Left ventricle myocardium inferior (tissue), 1 donor: ENCODE measurements around the gene CPNE1. TPM values are rescaled to one million over a fixed set of nuclear protein-coding genes. Genes with fewer than 3 reads are reported as not detected.
"Not testable (repeated sequence)": the region's sequence is repeated elsewhere in the genome, so short reads cannot be mapped to it uniquely, and the experiment has no call there.

Experiments used
- DNase-seq: peaks from one replicate; pipeline ENCODE4 v3.0.0-alpha.2; 2020
- H3K27ac ChIP-seq: fragments of 200-600 bp; replicated peaks from 2 replicates; pipeline ENCODE4 v1.8.0; 2021
- H3K27me3 ChIP-seq: fragments of 200-600 bp; 2 replicates; pipeline ENCODE4 v1.8.0; 2021; ENCODE audit warnings: low read depth
- H3K36me3 ChIP-seq: fragments of 200-600 bp; 2 replicates; pipeline ENCODE4 v1.8.0; 2021
- H3K4me1 ChIP-seq: fragments of 200-600 bp; 2 replicates; pipeline ENCODE4 v1.8.0; 2021
- H3K4me3 ChIP-seq: fragments of 200-600 bp; 2 replicates; pipeline ENCODE4 v1.8.0; 2021; ENCODE audit warnings: mild to moderate bottlenecking, moderate library complexity
- H3K9me3 ChIP-seq: fragments of 200-600 bp; replicated peaks from 2 replicates; pipeline ENCODE4 v1.8.0; 2021
- CTCF ChIP-seq: fragments of 200-600 bp; IDR thresholded peaks from 2 replicates; pipeline ENCODE4 v1.8.0; 2021; ENCODE audit warnings: antibody characterized with exemption, mild to moderate bottlenecking, borderline replicate concordance
- intact Hi-C: fragments of 100-400 bp; cut with micrococcal nuclease; formaldehyde crosslinking; loops from one replicate; pipeline ENCODE4 v1.11.0; 2022
- long read RNA-seq: library from polyadenylated mRNA; unstranded; transcript quantifications from one replicate; pipeline ENCODE4 v2.0.0, GENCODE V29; 2021
- total RNA-seq: library from RNA; stranded (reverse); fragmentation: NEBNext Ultra II Directional; extraction: Animal tissue kit (Norgen Biotek cat#: 25700); gene quantifications from one replicate; pipeline ENCODE4 v1.2.1, GENCODE V29; 2021
- donor health status: DM: no; HTN: yes; CAD: no; lungs with severe emphysema.

The CPNE1 gene
- total RNA-seq = 47.3 TPM
- long read RNA-seq, transcript CPNE1-204 (16 exons, 1,928 nt) = major isoform, 19 of 38 reads
- long read RNA-seq, partial matches to known transcripts = 6 of 38 reads
- long read RNA-seq, other reads (novel, unspliced or antisense) = 13 of 38 reads

DNA sequence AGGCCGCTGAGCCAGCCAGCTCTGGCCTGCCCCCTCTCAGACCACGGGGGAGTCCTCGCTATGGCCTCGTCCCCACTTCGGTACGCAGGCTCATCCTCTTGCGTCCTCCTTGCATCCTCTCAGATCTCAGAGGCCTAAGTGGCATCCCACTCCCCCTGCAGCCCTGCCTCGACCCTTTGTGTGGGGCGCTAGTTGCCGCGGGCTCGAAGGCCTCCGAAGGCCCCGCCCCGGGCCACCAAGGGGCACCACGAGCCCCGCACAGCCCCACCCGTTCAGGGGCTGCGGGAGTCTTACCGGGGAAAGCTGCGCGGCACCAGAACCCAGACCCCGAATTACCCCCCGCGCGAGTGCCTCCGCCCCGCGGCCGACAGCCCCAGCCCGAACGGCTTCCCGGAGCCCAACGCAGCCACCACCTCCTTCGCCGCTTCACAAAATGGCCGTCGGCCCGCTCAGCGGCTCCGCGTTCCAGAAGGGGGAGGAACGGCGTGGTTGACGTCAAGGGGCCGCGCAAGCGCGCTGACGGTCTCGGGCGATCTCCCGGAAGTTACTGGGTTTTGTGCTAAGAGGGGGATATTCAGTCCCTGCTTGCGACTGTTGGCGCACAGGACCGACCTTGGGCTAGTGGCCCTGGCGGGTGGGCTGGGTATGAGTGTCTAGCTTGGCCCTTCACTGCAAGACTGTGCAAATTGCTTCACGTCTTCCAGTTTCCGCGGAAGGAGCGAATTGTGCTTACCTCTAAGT, at the start of gene CPNE1, which contains the start of gene RBM12:
Gene CPNE1 (minus strand): TSS at position 435 of the 741 bp plus-strand sequence. CDS start 31,977 bp downstream, outside the sequence.
Gene RBM12 (minus strand): TSS at position 435 of the 741 bp plus-strand sequence. CDS start 9,578 bp downstream, outside the sequence.
- H3K9me3 ChIP-seq = no peaks in the 10 kb centered on the region
- intact Hi-C loops = no loop called here
- peaks cover 15% of the 10 kb centered on the region for H3K36me3 ChIP-seq
- TF ChIP-seq CTCF = no peak
- no peaks in the 10 kb centered on the region for H3K27me3 ChIP-seq
- H3K4me3 ChIP-seq = peak within 1 kb of the TSS; percentile 86
- peak; percentile 92 for DNase-seq
- peaks cover 55% of the 10 kb centered on the region for H3K4me1 ChIP-seq
- peak within 1 kb of the TSS; percentile 97 for H3K27ac ChIP-seq

DNA sequence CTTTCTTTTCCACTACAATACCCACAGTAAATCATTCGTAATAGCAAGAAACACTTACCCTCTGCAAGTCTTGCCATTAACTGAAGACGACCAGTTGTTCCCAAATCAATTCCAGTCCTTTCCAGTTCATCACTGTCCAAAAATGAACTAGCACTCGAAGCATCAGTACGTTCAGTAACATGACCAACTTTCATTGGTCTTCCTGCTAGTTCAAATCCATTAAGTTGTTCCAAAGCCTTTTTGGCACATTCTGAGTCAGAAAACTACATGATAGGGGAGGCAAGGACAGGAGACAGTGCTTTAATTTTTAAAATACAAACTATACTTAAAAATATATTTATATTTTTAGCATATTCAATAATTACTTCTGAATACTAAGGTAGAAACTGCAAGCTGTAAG, 49.4 kb upstream of the CPNE1 start:
- Histone ChIP-seq H3K27me3 (no peaks in the 10 kb centered on the region), H3K27ac (no peak overlapping the region), H3K36me3 (peaks cover 99% of the 10 kb centered on the region), H3K4me3 (no peak overlapping the region), H3K9me3 (no peaks in the 10 kb centered on the region), H3K4me1 (peaks cover 62% of the 10 kb centered on the region)
- intact Hi-C loops = no loop called here
- no peak for TF ChIP-seq CTCF
- DNase-seq = no peak

DNA sequence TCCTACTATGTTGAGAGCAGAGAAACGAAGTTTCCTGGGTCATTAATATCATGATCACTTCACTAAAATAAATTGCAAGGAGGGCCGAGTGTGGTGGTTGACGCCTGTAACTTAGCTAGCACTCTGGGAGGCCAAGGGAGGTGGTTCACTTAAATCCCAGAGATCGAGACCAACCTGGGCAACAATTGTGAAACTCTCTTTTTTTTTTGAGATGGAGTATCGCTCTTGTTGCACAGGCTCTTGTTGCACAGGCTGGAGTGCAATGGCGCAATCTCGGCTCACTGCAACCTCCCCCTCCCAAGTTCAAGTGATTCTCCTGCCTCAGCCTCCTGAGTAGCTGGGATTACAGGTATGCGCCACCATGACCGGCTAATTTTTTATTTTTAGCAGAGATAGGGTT, 48.4 kb upstream of the CPNE1 start:
- H3K27me3 ChIP-seq, intact Hi-C loops, H3K4me3 ChIP-seq, H3K9me3 ChIP-seq, H3K27ac ChIP-seq, DNase-seq: not testable (repeated sequence)
- peaks cover 99% of the 10 kb centered on the region for H3K36me3 ChIP-seq
- peaks cover 65% of the 10 kb centered on the region for H3K4me1 ChIP-seq

DNA sequence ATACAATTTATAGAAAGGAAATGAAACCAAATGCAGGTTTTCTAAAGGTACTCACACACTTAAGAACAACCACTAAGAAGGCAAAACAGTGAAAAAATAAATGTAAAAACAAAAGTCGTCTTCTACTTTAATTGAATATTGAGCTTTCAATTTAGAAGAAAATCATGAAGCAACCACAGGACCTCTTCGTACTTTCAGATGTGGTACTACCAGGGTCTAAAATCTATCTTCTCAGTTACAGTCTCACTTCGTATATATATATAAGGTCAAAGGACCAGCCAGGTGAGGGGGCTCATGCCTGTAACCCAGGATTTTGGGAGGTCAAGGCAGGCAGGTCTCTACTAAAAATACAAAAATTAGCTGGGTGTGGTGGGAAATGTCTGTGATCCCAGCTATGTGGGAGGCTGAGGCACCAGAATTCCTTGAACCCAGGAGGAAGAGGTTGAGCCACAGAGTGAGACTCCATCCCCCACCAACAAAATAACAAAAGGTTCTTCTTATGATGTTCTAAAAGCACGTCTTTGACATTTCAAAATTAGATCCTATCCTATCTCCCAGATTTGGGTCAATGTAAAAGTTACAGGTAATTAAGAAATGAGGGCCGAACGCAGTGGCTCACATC, 47.0 kb upstream of the CPNE1 start:
- H3K4me3 ChIP-seq = no peak overlapping the region
- no peaks in the 10 kb centered on the region for H3K9me3 ChIP-seq
- no peaks in the 10 kb centered on the region for H3K27me3 ChIP-seq
- intact Hi-C loops = no loop called here
- H3K27ac ChIP-seq = no peak overlapping the region
- no peak for DNase-seq
- peaks cover 99% of the 10 kb centered on the region for H3K36me3 ChIP-seq
- no peak for TF ChIP-seq CTCF
- H3K4me1 ChIP-seq = peaks cover 57% of the 10 kb centered on the region

DNA sequence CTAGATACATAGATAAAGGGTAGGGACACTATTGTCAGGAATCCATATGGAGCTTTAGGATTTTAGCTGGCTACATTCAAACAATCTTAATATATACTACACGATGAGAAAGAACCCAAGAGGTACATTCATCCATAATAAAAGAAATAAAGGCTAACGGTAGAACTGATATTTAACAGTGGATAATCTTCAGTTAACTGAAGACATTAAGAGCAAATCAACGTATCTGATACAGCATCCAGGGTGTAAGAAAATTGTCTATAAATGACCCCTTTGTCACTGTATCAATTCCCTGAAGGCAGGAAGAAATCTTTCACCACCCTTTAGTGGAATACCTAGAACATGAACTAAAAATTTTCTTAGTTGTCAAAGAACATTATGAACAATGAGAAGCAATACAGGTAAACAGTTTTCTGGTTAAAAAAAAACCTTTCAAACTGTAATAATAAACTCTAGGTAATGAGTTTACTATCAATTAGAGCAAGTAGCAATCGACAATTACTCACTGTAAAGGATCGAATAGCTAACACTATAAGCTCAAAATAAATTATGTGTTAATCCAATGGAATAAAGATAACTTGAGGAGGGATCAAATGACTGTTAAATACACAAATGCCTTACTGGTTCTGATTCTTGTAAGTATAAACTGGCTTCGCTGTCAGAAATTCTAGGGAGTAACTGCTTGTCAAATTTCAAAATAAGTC, 46.3 kb upstream of the CPNE1 start:
- Histone ChIP-seq H3K27me3 (no peaks in the 10 kb centered on the region), H3K4me3 (no peak overlapping the region), H3K27ac (no peak overlapping the region), H3K4me1 (peaks cover 57% of the 10 kb centered on the region), H3K36me3 (peaks cover 99% of the 10 kb centered on the region), H3K9me3 (no peaks in the 10 kb centered on the region)
- intact Hi-C loops = no loop called here
- no peak for DNase-seq
- no peak for TF ChIP-seq CTCF
